ENCODE measurements around the gene SLC2A4RG.
"Not testable (repeated sequence)": the region's sequence is repeated elsewhere in the genome, so short reads cannot be mapped to it uniquely, and the experiment has no call there.

The SLC2A4RG gene

GRCh38 chr20:63775096-63775978 is 35.8 kb downstream of the SLC2A4RG start:
- DNase-seq (ENCODE audit: low read depth in 2 of 2): peak; percentile 34 to 43

GRCh38 chr20:63776875-63777274 is 37.3 kb downstream of the SLC2A4RG start:
- not testable (repeated sequence) for DNase-seq (ENCODE audit: low read depth in 2 of 2)

- DNase-seq (ENCODE audit: low read depth in 2 of 2): no peak
Observed at GRCh38 chr20:63777614-63778013, 38.0 kb downstream of the SLC2A4RG start.

- no peak for DNase-seq (ENCODE audit: low read depth in 2 of 2)
Observed at GRCh38 chr20:63778034-63778752, 38.6 kb downstream of the SLC2A4RG start.

GRCh38 chr20:63778857-63779256 is 39.3 kb downstream of the SLC2A4RG start:
- no peak for DNase-seq (ENCODE audit: low read depth in 2 of 2)

GRCh38 chr20:63781181-63781580 is 41.6 kb downstream of the SLC2A4RG start:
- no peak for DNase-seq (ENCODE audit: low read depth in 2 of 2)

- DNase-seq (ENCODE audit: low read depth in 2 of 2): peak; percentile 33 to 43
Observed at GRCh38 chr20:63782051-63782471, 42.5 kb downstream of the SLC2A4RG start.

GRCh38 chr20:63782521-63782971 is 43.0 kb downstream of the SLC2A4RG start:
- DNase-seq (ENCODE audit: low read depth in 2 of 2): no peak

GRCh38 chr20:63783970-63784369 is 44.4 kb downstream of the SLC2A4RG start:
- DNase-seq (ENCODE audit: low read depth in 2 of 2): no peak

GRCh38 chr20:63785691-63786131 is 46.1 kb downstream of the SLC2A4RG start:
- DNase-seq (ENCODE audit: low read depth in 2 of 2): no peak

GRCh38 chr20:63787302-63787701 is 47.7 kb downstream of the SLC2A4RG start:
- DNase-seq (ENCODE audit: low read depth in 2 of 2): no peak

- DNase-seq (ENCODE audit: low read depth in 2 of 2): no peak
Observed at GRCh38 chr20:63787749-63788148, 48.2 kb downstream of the SLC2A4RG start.

GRCh38 chr20:63789836-63790571 is 50.4 kb downstream of the SLC2A4RG start:
- no peak for DNase-seq (ENCODE audit: low read depth in 2 of 2)

- DNase-seq (ENCODE audit: low read depth in 2 of 2): no peak
Observed at GRCh38 chr20:63790572-63791168, 51.1 kb downstream of the SLC2A4RG start.

- DNase-seq (ENCODE audit: low read depth in 2 of 2): no peak
Observed at GRCh38 chr20:63791497-63792156, 52.1 kb downstream of the SLC2A4RG start.

- DNase-seq (ENCODE audit: low read depth in 2 of 2): no peak
Observed at GRCh38 chr20:63792866-63793265, 53.3 kb downstream of the SLC2A4RG start.
